ENCODE data around the gene PTTG1IP. TPM values are rescaled to one million over a fixed set of nuclear protein-coding genes. Genes with fewer than 3 reads are reported as not detected.

The PTTG1IP gene
- total RNA-seq, 4 donors from 2014 or later: 217 to 419 (median 313) TPM

DNA sequence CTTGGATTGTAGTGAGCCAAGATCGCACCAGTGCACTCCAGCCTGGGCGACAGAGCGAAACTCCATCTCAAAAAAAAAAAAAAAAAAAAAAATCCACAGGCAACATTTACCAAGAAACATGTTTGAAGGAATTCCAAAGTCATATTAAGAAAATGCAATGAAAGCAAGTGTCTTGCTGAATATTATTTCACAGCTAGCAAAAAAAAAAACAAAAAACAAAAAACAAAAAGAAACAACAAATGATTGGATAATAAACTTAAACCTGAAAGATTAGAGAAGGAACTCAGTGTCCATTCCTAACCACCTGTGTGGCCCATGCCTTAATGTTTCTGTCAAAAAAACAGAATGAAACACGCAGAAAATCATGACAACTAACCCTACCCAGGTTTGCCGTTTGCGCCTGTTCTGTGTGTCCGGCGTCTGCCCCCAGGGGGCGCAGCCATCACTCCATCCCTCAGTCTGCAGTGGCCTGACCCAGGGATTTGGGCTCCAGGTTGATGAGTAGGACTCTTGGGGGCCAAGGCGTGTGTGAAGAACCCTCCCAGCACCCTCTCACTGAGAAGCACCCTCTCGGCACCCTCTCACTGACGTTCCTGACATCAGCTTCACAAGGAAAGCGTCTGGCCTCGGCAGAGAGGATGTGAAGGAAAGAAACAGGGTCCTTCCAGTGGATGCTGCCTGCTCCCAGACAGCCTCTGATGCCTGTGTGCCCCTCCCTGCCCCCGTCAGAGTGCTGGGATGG, 19.2 kb upstream of the PTTG1IP start:
- Histone ChIP-seq H3K9me3 (no peaks in the 10 kb centered on the region), H3K27ac (no peak overlapping the region), H3K4me3 (no peak overlapping the region), H3K4me1 (no peaks in the 10 kb centered on the region), H3K36me3 (no peaks in the 10 kb centered on the region), H3K27me3 (peaks cover 44% of the 10 kb centered on the region)
- ATAC-seq: peak; percentile 67
- TF ChIP-seq CTCF (IDR thresholded peaks at IDR 0.05): peak in 3 of 4 experiments; percentile 83 to 86 (median 84)
- no peak for TF ChIP-seq POLR2AphosphoS5 (IDR thresholded peaks at IDR 0.05)
- 15% methylated on average over 8 of the region's 15 CpGs; no CpG with 5 or more reads in 1 of the 2 donors for WGBS, 2 donors (ENCODE audit: low coverage in 1 of 2)

GRCh38 chr21:44892095-44892494, 18.6 kb upstream of the PTTG1IP start:
- Histone ChIP-seq H3K27ac (no peak overlapping the region), H3K36me3 (no peaks in the 10 kb centered on the region), H3K9me3 (no peaks in the 10 kb centered on the region), H3K4me3 (no peak overlapping the region), H3K4me1 (no peaks in the 10 kb centered on the region), H3K27me3 (peaks cover 44% of the 10 kb centered on the region)
- no peak for ATAC-seq
- TF ChIP-seq POLR2AphosphoS5 (IDR thresholded peaks at IDR 0.05) (no peak), EP300 (IDR thresholded peaks at IDR 0.05) (no peak), POLR2A (IDR thresholded peaks at IDR 0.05) (no peak), CTCF (IDR thresholded peaks at IDR 0.05) (no peak)
- 53% methylated on average over 6 of the region's 19 CpGs; no CpG with 5 or more reads in 1 of the 2 donors for WGBS, 2 donors (ENCODE audit: low coverage in 1 of 2)

DNA sequence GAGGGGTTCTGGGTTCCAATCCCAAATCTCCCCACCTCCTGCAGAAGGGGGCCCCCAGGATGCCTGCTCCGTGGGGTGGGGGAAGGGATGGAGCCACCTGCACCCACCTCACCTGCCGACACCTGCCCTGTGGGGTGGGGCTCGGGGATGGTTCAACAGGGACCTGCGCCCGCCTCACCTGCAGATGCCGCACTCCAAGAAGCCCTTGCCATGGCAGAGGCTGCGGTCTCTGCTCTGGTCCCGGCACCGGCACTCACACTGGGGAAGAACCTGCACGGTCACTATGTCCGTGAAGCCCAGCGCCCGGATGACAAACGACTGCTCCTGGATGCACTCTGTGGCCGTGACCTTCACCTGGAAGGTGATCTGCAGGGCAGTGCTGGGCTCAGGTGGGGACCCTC, 18.1 kb upstream of the PTTG1IP start:
- no peak for ATAC-seq
- no peaks in the 10 kb centered on the region for H3K4me1 ChIP-seq
- H3K27ac ChIP-seq: no peak overlapping the region
- no peaks in the 10 kb centered on the region for H3K36me3 ChIP-seq
- TF ChIP-seq CTCF (IDR thresholded peaks at IDR 0.05) (no peak), POLR2AphosphoS5 (IDR thresholded peaks at IDR 0.05) (no peak), POLR2A (IDR thresholded peaks at IDR 0.05) (no peak), EP300 (IDR thresholded peaks at IDR 0.05) (no peak)
- WGBS, 2 donors (ENCODE audit: low coverage in 1 of 2): no CpG with 5 or more reads among the region's 15 CpGs
- no peaks in the 10 kb centered on the region for H3K9me3 ChIP-seq
- H3K27me3 ChIP-seq: peaks cover 44% of the 10 kb centered on the region
- no peak overlapping the region for H3K4me3 ChIP-seq

DNA sequence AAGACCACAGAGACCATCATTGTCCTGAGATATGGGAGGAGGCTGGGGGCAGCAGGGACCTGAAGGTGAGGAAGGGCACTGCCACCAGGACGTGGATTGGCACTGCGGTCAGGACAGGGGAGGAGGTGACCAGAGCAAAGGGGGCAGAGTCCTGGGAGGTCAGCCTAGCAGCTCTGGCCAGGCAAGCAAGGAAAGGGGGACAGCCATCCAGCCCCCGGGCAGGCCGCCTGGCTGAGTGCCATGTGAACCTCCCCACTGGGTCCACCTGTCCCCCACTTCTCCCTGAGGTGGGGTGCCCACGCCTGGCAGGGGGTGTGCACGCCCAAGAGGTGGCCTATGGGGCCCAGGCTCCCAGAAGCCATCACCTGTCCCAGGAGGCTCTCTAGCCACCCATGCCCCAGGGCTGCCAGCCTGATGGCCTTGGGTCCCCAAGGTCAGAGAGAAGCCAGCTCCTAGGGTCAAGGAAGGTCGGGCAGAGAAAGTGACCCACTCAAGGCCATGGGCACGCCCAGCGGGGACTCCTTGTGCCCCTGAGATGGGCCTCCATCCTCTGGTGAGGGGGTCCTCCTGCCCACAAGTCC, 17.6 kb upstream of the PTTG1IP start:
- Histone ChIP-seq H3K4me3 (no peak overlapping the region), H3K36me3 (no peaks in the 10 kb centered on the region), H3K27me3 (peaks cover 44% of the 10 kb centered on the region), H3K9me3 (no peaks in the 10 kb centered on the region), H3K4me1 (no peaks in the 10 kb centered on the region), H3K27ac (no peak overlapping the region)
- ATAC-seq: no peak
- no peak for TF ChIP-seq POLR2AphosphoS5 (IDR thresholded peaks at IDR 0.05)
- TF ChIP-seq POLR2A (IDR thresholded peaks at IDR 0.05): no peak
- TF ChIP-seq EP300 (IDR thresholded peaks at IDR 0.05): no peak
- WGBS, 2 donors (ENCODE audit: low coverage in 1 of 2): no CpG with 5 or more reads among the region's 9 CpGs

- no peak overlapping the region for H3K4me3 ChIP-seq
- ATAC-seq: no peak
- no peaks in the 10 kb centered on the region for H3K36me3 ChIP-seq
- no peak overlapping the region for H3K27ac ChIP-seq
- no peaks in the 10 kb centered on the region for H3K4me1 ChIP-seq
- peaks cover 44% of the 10 kb centered on the region for H3K27me3 ChIP-seq
- TF ChIP-seq POLR2AphosphoS5 (IDR thresholded peaks at IDR 0.05) (no peak), POLR2A (IDR thresholded peaks at IDR 0.05) (no peak), CTCF (IDR thresholded peaks at IDR 0.05) (no peak), EP300 (IDR thresholded peaks at IDR 0.05) (no peak)
- WGBS, 2 donors (ENCODE audit: low coverage in 1 of 2): no CpG with 5 or more reads among the region's 24 CpGs
- no peaks in the 10 kb centered on the region for H3K9me3 ChIP-seq
Measured at GRCh38 chr21:44890338-44890931, 16.9 kb upstream of the PTTG1IP start.
